ENCODE measurements around the gene CD248. TPM values are rescaled to one million over a fixed set of nuclear protein-coding genes. Genes with fewer than 3 reads are reported as not detected.

Gene CD248
- total RNA-seq, 1 donor: 107 TPM

DNA sequence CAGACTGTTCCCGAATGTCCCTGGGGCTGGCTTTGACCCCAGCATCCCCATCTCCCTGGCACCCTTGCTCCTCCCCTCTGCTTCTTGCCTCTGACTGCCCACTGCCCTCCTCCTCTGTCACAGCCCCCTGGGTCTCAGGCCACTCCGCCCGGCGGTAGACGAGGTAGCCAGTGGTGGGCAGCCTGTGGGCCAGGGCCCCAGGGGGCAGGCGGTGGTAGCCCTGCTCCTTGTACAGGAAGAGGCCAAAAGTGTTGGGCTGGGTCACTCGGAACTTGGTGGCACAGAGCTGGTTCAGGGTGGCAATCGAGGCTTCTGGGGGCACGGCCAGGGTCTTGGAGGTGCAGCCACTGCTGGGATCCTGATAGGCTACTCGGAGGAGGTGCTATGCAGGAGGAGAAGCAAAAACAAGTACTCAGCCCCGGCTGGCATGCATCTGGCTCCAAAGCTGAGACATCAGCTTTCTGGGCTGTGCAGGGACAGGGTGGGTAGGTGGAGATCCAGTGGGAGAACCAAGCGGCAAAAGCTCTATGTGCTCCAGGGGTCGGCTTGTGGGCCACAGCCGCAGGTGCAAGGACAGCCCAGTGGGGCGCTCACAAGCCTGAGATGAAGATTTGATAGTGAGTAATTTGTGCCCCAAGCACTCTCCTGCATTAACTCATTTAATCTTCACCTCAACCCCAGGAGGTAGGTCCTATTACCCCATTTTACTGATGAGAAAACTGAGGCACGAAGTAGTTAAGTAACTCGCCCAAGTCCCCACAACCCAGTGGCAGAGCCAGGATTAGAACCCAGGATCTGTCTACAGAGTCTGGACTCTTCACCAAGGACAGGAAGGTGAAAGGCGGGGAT is 15.8 kb upstream of the CD248 start:
- no peak overlapping the region for H2AFZ ChIP-seq (ENCODE audit: low read length)
- peak; percentile 36 for DNase-seq (ENCODE audit: insufficient read length, low spot score, missing footprints)
- peaks cover 39% of the 10 kb centered on the region for H3K4me1 ChIP-seq (ENCODE audit: insufficient read depth, low read length)
- no peaks in the 10 kb centered on the region for H3K27me3 ChIP-seq (ENCODE audit: insufficient read depth, low read length)
- H3K79me2 ChIP-seq (ENCODE audit: insufficient read depth, low read length): peaks cover 36% of the 10 kb centered on the region
- H4K20me1 ChIP-seq (ENCODE audit: insufficient read depth, low read length): peaks cover 36% of the 10 kb centered on the region
- peaks cover 33% of the 10 kb centered on the region for H3K36me3 ChIP-seq (ENCODE audit: insufficient read depth, low read length)
- TF ChIP-seq, protein P1, sequence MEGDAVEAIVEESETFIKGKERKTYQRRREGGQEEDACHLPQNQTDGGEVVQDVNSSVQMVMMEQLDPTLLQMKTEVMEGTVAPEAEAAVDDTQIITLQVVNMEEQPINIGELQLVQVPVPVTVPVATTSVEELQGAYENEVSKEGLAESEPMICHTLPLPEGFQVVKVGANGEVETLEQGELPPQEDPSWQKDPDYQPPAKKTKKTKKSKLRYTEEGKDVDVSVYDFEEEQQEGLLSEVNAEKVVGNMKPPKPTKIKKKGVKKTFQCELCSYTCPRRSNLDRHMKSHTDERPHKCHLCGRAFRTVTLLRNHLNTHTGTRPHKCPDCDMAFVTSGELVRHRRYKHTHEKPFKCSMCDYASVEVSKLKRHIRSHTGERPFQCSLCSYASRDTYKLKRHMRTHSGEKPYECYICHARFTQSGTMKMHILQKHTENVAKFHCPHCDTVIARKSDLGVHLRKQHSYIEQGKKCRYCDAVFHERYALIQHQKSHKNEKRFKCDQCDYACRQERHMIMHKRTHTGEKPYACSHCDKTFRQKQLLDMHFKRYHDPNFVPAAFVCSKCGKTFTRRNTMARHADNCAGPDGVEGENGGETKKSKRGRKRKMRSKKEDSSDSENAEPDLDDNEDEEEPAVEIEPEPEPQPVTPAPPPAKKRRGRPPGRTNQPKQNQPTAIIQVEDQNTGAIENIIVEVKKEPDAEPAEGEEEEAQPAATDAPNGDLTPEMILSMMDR (IDR thresholded peaks at IDR 0.05; ENCODE audit: extremely low read depth, low read depth, low read length): no peak
- H3K9me3 ChIP-seq (ENCODE audit: low read depth, low read length): no peaks in the 10 kb centered on the region
- H3K4me2 ChIP-seq (ENCODE audit: insufficient read depth, low read length): no peak overlapping the region
- no peak overlapping the region for H3K27ac ChIP-seq (ENCODE audit: low read depth, low read length)
- no peak overlapping the region for H3K4me3 ChIP-seq (ENCODE audit: insufficient read depth, low read length)

DNA sequence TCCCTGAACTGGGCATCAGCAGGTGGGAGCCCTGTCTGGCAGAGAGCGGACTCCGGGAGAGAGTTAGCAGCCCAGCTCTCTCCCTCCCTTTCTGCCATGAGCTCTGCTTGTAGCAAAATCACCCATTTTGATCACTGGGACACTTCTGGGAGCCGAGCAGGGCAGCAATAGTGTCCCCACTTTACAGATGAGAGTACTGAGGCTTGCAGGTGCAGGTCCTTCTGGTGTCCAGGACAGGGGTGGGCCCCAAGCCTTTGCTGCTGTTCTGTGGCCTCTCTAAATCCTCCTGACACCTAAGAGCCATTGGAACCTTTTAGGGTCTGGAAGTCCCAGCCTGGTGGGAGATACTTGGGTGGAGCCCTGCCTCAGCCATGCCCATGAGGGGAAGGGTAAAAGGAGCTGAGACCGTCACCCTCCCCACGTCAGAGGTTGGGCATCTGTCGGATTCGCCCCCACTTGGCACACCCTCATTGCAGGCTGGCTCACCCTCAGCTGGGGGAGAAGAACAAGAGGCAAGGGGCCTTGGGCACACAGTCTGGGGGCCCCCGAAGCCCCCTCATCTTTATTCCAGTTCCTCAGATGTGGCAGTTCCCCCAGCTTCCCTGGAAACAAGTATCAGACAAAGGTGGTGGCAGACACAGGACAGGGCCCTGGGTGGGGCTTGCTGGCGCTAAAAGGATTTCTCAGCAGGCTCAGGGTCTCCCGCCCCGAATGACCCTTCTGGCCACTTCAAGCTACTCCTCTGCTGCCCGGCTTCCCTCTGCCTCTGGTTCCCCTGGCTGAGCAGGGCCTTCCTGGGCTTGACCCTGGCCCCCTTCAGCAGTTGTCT is 14.9 kb upstream of the CD248 start:
- peaks cover 36% of the 10 kb centered on the region for H3K79me2 ChIP-seq (ENCODE audit: insufficient read depth, low read length)
- peaks cover 30% of the 10 kb centered on the region for H3K36me3 ChIP-seq (ENCODE audit: insufficient read depth, low read length)
- H3K4me1 ChIP-seq (ENCODE audit: insufficient read depth, low read length): peaks cover 39% of the 10 kb centered on the region

DNA sequence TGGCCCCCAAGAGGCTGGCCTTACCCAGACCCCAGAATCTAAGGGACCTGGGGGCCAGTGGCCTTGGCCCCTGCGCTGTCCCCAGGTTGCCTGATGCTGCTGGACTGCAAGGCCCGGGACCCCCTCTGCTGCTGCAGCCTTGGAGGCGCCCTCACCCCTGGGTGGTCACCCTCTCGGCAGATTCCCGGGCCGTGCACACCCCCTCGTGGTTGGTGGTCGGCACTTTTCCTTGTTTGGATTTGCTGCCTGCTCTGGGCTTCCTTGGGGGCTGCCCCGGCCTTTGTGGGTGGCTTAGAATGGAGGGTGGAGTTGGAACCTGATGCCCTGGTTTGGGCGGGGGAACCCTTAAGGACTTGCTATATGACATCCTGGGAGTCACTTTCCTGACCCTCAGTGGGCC is 14.1 kb upstream of the CD248 start:
- H3K4me1 ChIP-seq (ENCODE audit: insufficient read depth, low read length): peaks cover 40% of the 10 kb centered on the region
- H3K36me3 ChIP-seq (ENCODE audit: insufficient read depth, low read length): peaks cover 30% of the 10 kb centered on the region
- peaks cover 32% of the 10 kb centered on the region for H4K20me1 ChIP-seq (ENCODE audit: insufficient read depth, low read length)

More for the DNA sequence above, 14.9 kb upstream of the CD248 start:
- TF ChIP-seq, protein P1 (IDR thresholded peaks at IDR 0.05; ENCODE audit: extremely low read depth, low read depth, low read length): no peak
- Histone ChIP-seq H3K27me3 (ENCODE audit: insufficient read depth, low read length) (no peaks in the 10 kb centered on the region), H4K20me1 (ENCODE audit: insufficient read depth, low read length) (peaks cover 32% of the 10 kb centered on the region), H2AFZ (ENCODE audit: low read length) (no peak overlapping the region), H3K4me2 (ENCODE audit: insufficient read depth, low read length) (no peak overlapping the region), H3K4me3 (ENCODE audit: insufficient read depth, low read length) (no peak overlapping the region), H3K9me3 (ENCODE audit: low read depth, low read length) (no peaks in the 10 kb centered on the region), H3K27ac (ENCODE audit: low read depth, low read length) (no peak overlapping the region)
- peak; percentile 56 for DNase-seq (ENCODE audit: insufficient read length, low spot score, missing footprints)

More for the DNA sequence above, 14.1 kb upstream of the CD248 start:
- no peak overlapping the region for H3K27ac ChIP-seq (ENCODE audit: low read depth, low read length)
- no peaks in the 10 kb centered on the region for H3K9me3 ChIP-seq (ENCODE audit: low read depth, low read length)
- TF ChIP-seq, protein P1 (IDR thresholded peaks at IDR 0.05; ENCODE audit: extremely low read depth, low read depth, low read length): no peak
- no peaks in the 10 kb centered on the region for H3K27me3 ChIP-seq (ENCODE audit: insufficient read depth, low read length)
- no peak overlapping the region for H2AFZ ChIP-seq (ENCODE audit: low read length)
- peaks cover 36% of the 10 kb centered on the region for H3K79me2 ChIP-seq (ENCODE audit: insufficient read depth, low read length)
- H3K4me2 ChIP-seq (ENCODE audit: insufficient read depth, low read length): no peak overlapping the region
- no peak overlapping the region for H3K4me3 ChIP-seq (ENCODE audit: insufficient read depth, low read length)
- no peak for DNase-seq (ENCODE audit: insufficient read length, low spot score, missing footprints)
